Measurements from ENCODE around the gene BCL2A1.
A peak's percentile ranks its signal among the peaks of the same experiment; 100 is the strongest.
"Not testable (repeated sequence)": the region's sequence is repeated elsewhere in the genome, so short reads cannot be mapped to it uniquely, and the experiment has no call there.

Gene BCL2A1

GRCh38 chr15:79933231-79933630 is 37.8 kb downstream of the BCL2A1 start:
- Histone ChIP-seq H4K8ac (ENCODE audit: low read depth, low read length) (no peak overlapping the region), H3K27ac (ENCODE audit: low read depth, low read length) (no peak overlapping the region), H3K18ac (ENCODE audit: low read length) (no peak overlapping the region), H3K4me1 (ENCODE audit: control insufficient read depth, low read depth, low read length) (no peaks in the 10 kb centered on the region), H3K79me1 (ENCODE audit: low read length) (no peaks in the 10 kb centered on the region), H3K4me2 (ENCODE audit: low read length) (no peak overlapping the region), H3K4me3 (ENCODE audit: low read length) (no peak overlapping the region), H2AK5ac (ENCODE audit: low read length) (no peak overlapping the region), H3K36me3 (ENCODE audit: control insufficient read depth, insufficient read depth, low read length) (no peaks in the 10 kb centered on the region), H2BK120ac (ENCODE audit: low read depth, low read length) (no peak overlapping the region), H3K79me2 (ENCODE audit: control insufficient read depth, insufficient read depth, low read length) (no peaks in the 10 kb centered on the region), H3K27me3 (ENCODE audit: insufficient read depth, low read length, poor library complexity) (no peaks in the 10 kb centered on the region), H3K23ac (ENCODE audit: low read length) (no peak overlapping the region), H3K9ac (ENCODE audit: low read length) (no peak overlapping the region), H4K5ac (ENCODE audit: low read length) (no peak overlapping the region), H2BK15ac (replicated peaks; ENCODE audit: low read depth) (no peak overlapping the region), H2BK5ac (ENCODE audit: low read length) (no peak overlapping the region), H3K4ac (ENCODE audit: low read depth, low read length) (no peak overlapping the region), H3K56ac (ENCODE audit: low read length) (no peak overlapping the region)
- no CpG with 5 or more reads among the region's 3 CpGs for WGBS (ENCODE audit: extremely low coverage, insufficient coverage, low lambda C conversion rate)
- DNase-seq: no peak

- Histone ChIP-seq H3K79me2 (ENCODE audit: control insufficient read depth, insufficient read depth, low read length) (no peaks in the 10 kb centered on the region), H3K4me2 (ENCODE audit: low read length) (no peak overlapping the region), H3K27ac (ENCODE audit: low read depth, low read length) (no peak overlapping the region), H3K27me3 (ENCODE audit: insufficient read depth, low read length, poor library complexity) (no peaks in the 10 kb centered on the region), H3K4ac (ENCODE audit: low read depth, low read length) (no peak overlapping the region), H2AK5ac (ENCODE audit: low read length) (no peak overlapping the region), H3K36me3 (ENCODE audit: control insufficient read depth, insufficient read depth, low read length) (no peaks in the 10 kb centered on the region), H3K23ac (ENCODE audit: low read length) (no peak overlapping the region), H2BK5ac (ENCODE audit: low read length) (no peak overlapping the region), H3K9ac (ENCODE audit: low read length) (no peak overlapping the region), H3K4me1 (ENCODE audit: control insufficient read depth, low read depth, low read length) (no peaks in the 10 kb centered on the region), H3K4me3 (ENCODE audit: low read length) (no peak overlapping the region), H3K79me1 (ENCODE audit: low read length) (no peaks in the 10 kb centered on the region), H4K8ac (ENCODE audit: low read depth, low read length) (no peak overlapping the region), H2BK120ac (ENCODE audit: low read depth, low read length) (no peak overlapping the region), H3K56ac (ENCODE audit: low read length) (no peak overlapping the region), H3K18ac (ENCODE audit: low read length) (no peak overlapping the region), H4K5ac (ENCODE audit: low read length) (no peak overlapping the region), H2BK15ac (replicated peaks; ENCODE audit: low read depth) (no peak overlapping the region)
- no peak for DNase-seq
- WGBS (ENCODE audit: extremely low coverage, insufficient coverage, low lambda C conversion rate): no CpG with 5 or more reads among the region's 5 CpGs
Observed at GRCh38 chr15:79932447-79932846, 38.5 kb downstream of the BCL2A1 start.

GRCh38 chr15:79930516-79930915 is 40.5 kb downstream of the BCL2A1 start:
- H3K56ac ChIP-seq (ENCODE audit: low read length): no peak overlapping the region
- no peak overlapping the region for H3K18ac ChIP-seq (ENCODE audit: low read length)
- H3K79me2 ChIP-seq (ENCODE audit: control insufficient read depth, insufficient read depth, low read length): no peaks in the 10 kb centered on the region
- no peak overlapping the region for H2AK5ac ChIP-seq (ENCODE audit: low read length)
- H3K4ac ChIP-seq (ENCODE audit: low read depth, low read length): no peak overlapping the region
- no peaks in the 10 kb centered on the region for H3K4me1 ChIP-seq (ENCODE audit: control insufficient read depth, low read depth, low read length)
- no CpG with 5 or more reads among the region's 5 CpGs for WGBS (ENCODE audit: extremely low coverage, insufficient coverage, low lambda C conversion rate)
- no peak overlapping the region for H3K9ac ChIP-seq (ENCODE audit: low read length)
- H3K27me3 ChIP-seq (ENCODE audit: insufficient read depth, low read length, poor library complexity): no peaks in the 10 kb centered on the region
- H4K5ac ChIP-seq (ENCODE audit: low read length): no peak overlapping the region
- no peak overlapping the region for H2BK15ac ChIP-seq (replicated peaks; ENCODE audit: low read depth)
- H3K36me3 ChIP-seq (ENCODE audit: control insufficient read depth, insufficient read depth, low read length): no peaks in the 10 kb centered on the region
- H2BK120ac ChIP-seq (ENCODE audit: low read depth, low read length): no peak overlapping the region
- no peak for DNase-seq
- H4K8ac ChIP-seq (ENCODE audit: low read depth, low read length): no peak overlapping the region
- no peak overlapping the region for H2BK5ac ChIP-seq (ENCODE audit: low read length)
- H3K27ac ChIP-seq (ENCODE audit: low read depth, low read length): no peak overlapping the region
- H3K4me2 ChIP-seq (ENCODE audit: low read length): no peak overlapping the region
- no peaks in the 10 kb centered on the region for H3K79me1 ChIP-seq (ENCODE audit: low read length)
- no peak overlapping the region for H3K23ac ChIP-seq (ENCODE audit: low read length)
- no peak overlapping the region for H3K4me3 ChIP-seq (ENCODE audit: low read length)

GRCh38 chr15:79929412-79929811 is 41.6 kb downstream of the BCL2A1 start:
- Histone ChIP-seq H3K9ac (ENCODE audit: low read length) (no peak overlapping the region), H4K5ac (ENCODE audit: low read length) (no peak overlapping the region), H3K27me3 (ENCODE audit: insufficient read depth, low read length, poor library complexity) (no peaks in the 10 kb centered on the region), H3K27ac (ENCODE audit: low read depth, low read length) (no peak overlapping the region), H2BK120ac (ENCODE audit: low read depth, low read length) (no peak overlapping the region), H3K23ac (ENCODE audit: low read length) (no peak overlapping the region), H2BK15ac (replicated peaks; ENCODE audit: low read depth) (no peak overlapping the region), H3K4me3 (ENCODE audit: low read length) (no peak overlapping the region), H4K8ac (ENCODE audit: low read depth, low read length) (no peak overlapping the region), H3K79me2 (ENCODE audit: control insufficient read depth, insufficient read depth, low read length) (no peaks in the 10 kb centered on the region), H3K4ac (ENCODE audit: low read depth, low read length) (no peak overlapping the region), H3K79me1 (ENCODE audit: low read length) (no peaks in the 10 kb centered on the region), H3K18ac (ENCODE audit: low read length) (no peak overlapping the region), H2BK5ac (ENCODE audit: low read length) (no peak overlapping the region), H3K4me1 (ENCODE audit: control insufficient read depth, low read depth, low read length) (no peaks in the 10 kb centered on the region), H2AK5ac (ENCODE audit: low read length) (no peak overlapping the region), H3K56ac (ENCODE audit: low read length) (no peak overlapping the region), H3K36me3 (ENCODE audit: control insufficient read depth, insufficient read depth, low read length) (no peaks in the 10 kb centered on the region), H3K4me2 (ENCODE audit: low read length) (no peak overlapping the region)
- DNase-seq: no peak
- no CpG with 5 or more reads among the region's 2 CpGs for WGBS (ENCODE audit: extremely low coverage, insufficient coverage, low lambda C conversion rate)

- H4K5ac ChIP-seq (ENCODE audit: low read length); H3K36me3 ChIP-seq (ENCODE audit: control insufficient read depth, insufficient read depth, low read length); H3K18ac ChIP-seq (ENCODE audit: low read length); DNase-seq; H2BK15ac ChIP-seq (replicated peaks; ENCODE audit: low read depth); H4K8ac ChIP-seq (ENCODE audit: low read depth, low read length); H3K23ac ChIP-seq (ENCODE audit: low read length); H2BK5ac ChIP-seq (ENCODE audit: low read length); H3K4me3 ChIP-seq (ENCODE audit: low read length); H2BK120ac ChIP-seq (ENCODE audit: low read depth, low read length); H3K79me1 ChIP-seq (ENCODE audit: low read length); H3K9ac ChIP-seq (ENCODE audit: low read length); H3K27me3 ChIP-seq (ENCODE audit: insufficient read depth, low read length, poor library complexity); H3K4me1 ChIP-seq (ENCODE audit: control insufficient read depth, low read depth, low read length); H3K27ac ChIP-seq (ENCODE audit: low read depth, low read length); H3K56ac ChIP-seq (ENCODE audit: low read length); H2AK5ac ChIP-seq (ENCODE audit: low read length); H3K4me2 ChIP-seq (ENCODE audit: low read length); H3K4ac ChIP-seq (ENCODE audit: low read depth, low read length): not testable (repeated sequence)
- peaks cover 18% of the 10 kb centered on the region for H3K79me2 ChIP-seq (ENCODE audit: control insufficient read depth, insufficient read depth, low read length)
- no CpG with 5 or more reads among the region's 36 CpGs for WGBS (ENCODE audit: extremely low coverage, insufficient coverage, low lambda C conversion rate)
Observed at GRCh38 chr15:79926116-79926515, 44.9 kb downstream of the BCL2A1 start.

GRCh38 chr15:79924379-79924778 is 46.6 kb downstream of the BCL2A1 start:
- peaks cover 20% of the 10 kb centered on the region for H3K79me2 ChIP-seq (ENCODE audit: control insufficient read depth, insufficient read depth, low read length)
- no peak for DNase-seq

More at GRCh38 chr15:79924379-79924778, 46.6 kb downstream of the BCL2A1 start:
- Histone ChIP-seq H3K4ac (ENCODE audit: low read depth, low read length) (peak overlapping the region; percentile 85), H3K23ac (ENCODE audit: low read length) (no peak overlapping the region), H3K36me3 (ENCODE audit: control insufficient read depth, insufficient read depth, low read length) (peaks cover 3% of the 10 kb centered on the region), H2BK120ac (ENCODE audit: low read depth, low read length) (no peak overlapping the region), H3K18ac (ENCODE audit: low read length) (no peak overlapping the region), H3K79me1 (ENCODE audit: low read length) (peaks cover 8% of the 10 kb centered on the region), H3K56ac (ENCODE audit: low read length) (no peak overlapping the region), H3K9ac (ENCODE audit: low read length) (no peak overlapping the region), H2BK15ac (replicated peaks; ENCODE audit: low read depth) (no peak overlapping the region), H2AK5ac (ENCODE audit: low read length) (no peak overlapping the region), H3K27ac (ENCODE audit: low read depth, low read length) (peak overlapping the region; percentile 14), H3K4me3 (ENCODE audit: low read length) (no peak overlapping the region), H4K8ac (ENCODE audit: low read depth, low read length) (no peak overlapping the region), H2BK5ac (ENCODE audit: low read length) (no peak overlapping the region), H4K5ac (ENCODE audit: low read length) (no peak overlapping the region), H3K4me2 (ENCODE audit: low read length) (no peak overlapping the region), H3K4me1 (ENCODE audit: control insufficient read depth, low read depth, low read length) (no peaks in the 10 kb centered on the region), H3K27me3 (ENCODE audit: insufficient read depth, low read length, poor library complexity) (no peaks in the 10 kb centered on the region)
- WGBS (ENCODE audit: extremely low coverage, insufficient coverage, low lambda C conversion rate): no CpG with 5 or more reads among the region's 24 CpGs
